Kidney capillary endothelial cell (primary cell): ENCODE results near the gene STXBP1.

Experiments
- DNase-seq: peaks from one replicate; pipeline ENCODE4 v3.0.0-alpha.2; 2018; ENCODE audit warnings: low spot score

Gene STXBP1

DNA sequence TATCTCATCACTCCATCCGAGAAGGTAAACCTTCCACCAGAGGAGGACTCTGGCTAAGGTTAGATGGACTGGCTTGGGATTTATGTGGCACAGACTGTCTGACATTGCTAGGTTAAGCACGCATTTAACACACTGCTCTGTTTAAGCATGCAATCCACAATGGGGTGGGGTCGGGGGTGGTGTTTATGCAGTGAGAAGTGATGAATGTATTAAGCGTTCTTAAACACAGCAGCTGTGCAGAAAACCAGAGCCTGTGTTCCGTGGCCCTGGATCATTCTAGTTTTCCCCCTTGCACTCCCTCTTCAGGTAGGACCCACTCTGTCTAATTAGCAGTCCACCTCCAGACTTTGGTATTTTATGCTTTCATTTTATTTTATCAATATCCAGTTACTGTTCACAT lies 46.4 kb downstream of the STXBP1 start:
- no peak for DNase-seq

DNA sequence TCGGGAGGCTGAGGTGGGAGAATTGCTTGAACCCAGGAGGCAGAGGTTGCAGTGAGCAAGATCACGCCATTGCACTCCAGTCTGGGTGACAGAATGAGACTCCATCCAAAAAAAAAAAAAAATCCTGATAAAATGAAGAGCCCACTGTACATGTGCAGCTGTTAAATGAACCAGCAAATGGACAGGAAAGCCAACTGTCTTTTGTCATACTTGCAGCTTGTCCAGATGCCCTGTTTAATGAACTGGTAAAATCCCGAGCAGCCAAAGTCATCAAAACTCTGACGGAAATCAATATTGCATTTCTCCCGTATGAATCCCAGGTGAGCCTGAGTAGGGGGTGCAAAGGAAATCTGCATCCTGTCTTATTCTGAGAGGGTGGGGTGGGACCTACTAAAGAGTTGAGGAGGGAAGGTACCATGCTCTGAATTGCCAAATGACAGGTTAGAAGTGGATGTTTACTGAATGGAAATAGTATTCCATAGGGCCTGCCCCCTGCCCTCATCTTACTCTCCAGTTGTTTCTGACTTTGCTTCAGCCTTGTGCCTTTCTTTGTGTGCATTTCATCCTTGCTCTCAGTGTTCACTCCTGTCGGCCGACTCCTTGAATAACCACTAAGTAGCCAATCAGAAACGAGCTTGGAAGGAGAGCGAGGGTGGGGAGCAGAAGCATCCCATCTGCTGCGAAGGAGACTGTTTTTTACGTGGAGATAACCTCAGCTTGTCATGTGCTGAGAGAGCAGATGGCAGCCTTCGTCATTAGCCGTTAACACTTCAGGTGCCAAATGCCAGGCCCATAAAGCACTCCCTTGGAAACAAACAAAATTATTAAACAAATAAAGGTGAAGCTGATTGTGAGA lies 49.0 kb downstream of the STXBP1 start:
- DNase-seq = no peak

DNA sequence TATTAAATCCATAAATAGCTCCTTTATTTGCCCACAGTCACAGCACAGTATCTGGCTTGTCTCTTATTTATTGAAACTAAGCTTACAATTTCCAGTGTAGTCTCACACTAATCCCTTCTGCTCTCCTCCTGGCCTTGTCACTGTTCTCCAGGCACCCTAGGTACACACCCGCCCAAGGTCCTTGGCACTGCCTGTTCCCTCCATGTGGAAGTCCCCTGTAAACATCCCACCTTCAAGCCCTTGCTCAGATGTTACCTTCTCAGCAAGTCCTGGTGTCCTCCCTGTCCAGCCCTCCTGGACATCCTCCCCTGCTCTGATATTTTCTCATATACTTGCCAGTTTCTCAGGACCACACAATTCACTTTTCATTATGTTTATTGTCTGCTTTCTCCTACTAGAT lies 50.5 kb downstream of the STXBP1 start:
- no peak for DNase-seq

DNA sequence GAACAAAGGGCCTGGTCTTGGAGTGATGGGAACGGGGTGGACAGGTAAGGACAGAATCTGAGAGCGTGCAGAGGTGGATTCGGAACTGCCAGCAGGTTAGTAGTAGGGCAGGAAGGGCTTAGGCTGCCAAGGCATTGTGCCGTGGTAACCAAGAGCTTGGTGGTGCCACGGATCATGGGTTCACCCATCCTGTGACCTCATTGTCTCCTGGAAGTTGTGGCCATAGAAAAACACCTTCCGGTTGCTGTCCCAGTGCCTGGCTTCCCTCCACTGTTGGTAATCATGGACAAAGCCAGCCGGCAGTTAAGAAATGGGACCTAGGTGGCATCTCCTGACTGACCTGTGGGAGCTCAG lies 52.2 kb downstream of the STXBP1 start:
- no peak for DNase-seq

DNA sequence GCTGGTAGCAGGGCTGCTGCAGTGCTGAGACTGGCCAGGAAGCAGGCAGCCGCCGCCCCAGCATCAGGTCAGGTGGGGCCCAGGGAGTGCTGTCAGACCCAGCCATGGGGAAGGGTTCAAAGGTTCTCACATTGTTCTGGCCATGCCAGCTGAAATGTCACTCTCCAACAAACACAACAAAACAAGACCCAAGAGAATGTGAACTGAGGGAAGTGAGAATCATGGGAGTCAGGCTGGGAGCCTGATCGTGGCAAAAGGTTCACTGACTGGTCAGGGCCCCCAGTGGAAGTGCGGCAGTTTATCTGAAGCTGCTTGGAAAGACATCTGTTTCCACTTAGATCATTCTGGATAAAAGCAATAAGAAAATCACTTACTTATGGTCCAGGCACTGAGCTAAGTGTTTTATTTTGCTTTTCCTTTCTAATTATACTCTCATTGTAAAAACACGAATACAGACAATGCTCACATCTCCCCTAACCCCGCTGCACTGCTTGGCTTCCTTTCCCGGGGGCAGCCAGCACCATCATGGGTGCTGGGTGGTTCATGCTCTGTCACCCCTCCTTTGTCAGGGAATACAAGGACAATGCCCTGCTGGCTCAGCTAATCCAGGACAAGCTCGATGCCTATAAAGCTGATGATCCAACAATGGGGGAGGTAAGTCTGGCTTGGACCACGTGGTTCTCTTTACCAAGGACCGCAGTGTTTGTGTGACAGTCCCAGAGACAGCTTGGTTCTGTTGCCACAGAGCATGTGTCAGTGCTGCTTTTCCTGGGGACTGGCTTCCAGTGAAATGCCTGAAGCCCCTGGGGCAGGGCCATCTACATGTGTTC lies 52.8 kb downstream of the STXBP1 start:
- DNase-seq = no peak

DNA sequence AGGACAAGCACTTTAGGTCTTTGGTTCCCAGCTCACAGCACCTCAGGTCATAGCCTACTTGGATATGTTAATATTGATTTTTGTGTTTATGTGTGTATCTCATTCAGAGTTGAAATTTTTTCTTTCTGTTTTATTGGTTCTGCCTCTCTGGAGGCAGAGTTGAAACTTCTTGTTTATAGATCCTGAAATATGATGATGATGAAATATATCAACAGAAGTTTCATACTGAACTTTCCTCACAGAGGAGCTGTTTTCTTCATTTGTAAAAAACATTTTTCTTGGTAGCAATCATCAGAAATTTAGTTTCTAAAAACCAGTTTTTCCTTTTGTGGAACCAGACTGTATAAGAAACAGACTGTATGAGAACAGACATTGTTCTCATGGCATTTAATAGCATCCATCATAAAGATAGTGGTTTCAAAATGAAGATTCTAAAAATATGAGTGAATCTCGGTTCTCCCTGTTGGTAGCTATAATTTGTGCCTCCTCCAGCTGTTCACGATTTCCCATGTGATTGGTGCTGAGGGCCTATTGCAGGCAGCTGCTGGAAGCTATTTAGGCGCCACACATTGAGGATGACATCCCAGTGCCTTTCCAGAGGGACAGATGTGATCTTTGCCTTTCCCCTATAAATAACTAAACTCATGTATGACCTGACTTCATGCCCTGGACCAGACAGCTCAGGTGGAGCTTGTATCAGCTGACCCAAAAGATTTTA lies 55.2 kb downstream of the STXBP1 start:
- no peak for DNase-seq

DNA sequence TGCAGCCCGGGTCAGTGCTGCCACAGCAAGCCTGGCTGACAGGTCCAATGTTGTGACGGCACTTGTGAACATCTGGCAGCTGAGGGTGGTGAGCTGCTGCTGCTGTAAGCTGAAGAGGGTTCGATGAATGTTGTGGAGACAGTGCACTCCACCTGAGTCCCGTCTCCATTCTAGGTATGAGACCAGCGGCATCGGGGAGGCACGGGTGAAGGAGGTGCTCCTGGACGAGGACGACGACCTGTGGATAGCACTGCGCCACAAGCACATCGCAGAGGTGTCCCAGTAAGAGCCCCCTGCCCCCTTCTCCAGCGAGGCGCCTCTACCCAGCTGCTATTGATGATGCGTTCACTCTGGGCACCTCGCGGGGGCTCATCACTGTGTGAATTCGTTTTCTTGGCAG lies 55.8 kb downstream of the STXBP1 start:
- DNase-seq = no peak

DNA sequence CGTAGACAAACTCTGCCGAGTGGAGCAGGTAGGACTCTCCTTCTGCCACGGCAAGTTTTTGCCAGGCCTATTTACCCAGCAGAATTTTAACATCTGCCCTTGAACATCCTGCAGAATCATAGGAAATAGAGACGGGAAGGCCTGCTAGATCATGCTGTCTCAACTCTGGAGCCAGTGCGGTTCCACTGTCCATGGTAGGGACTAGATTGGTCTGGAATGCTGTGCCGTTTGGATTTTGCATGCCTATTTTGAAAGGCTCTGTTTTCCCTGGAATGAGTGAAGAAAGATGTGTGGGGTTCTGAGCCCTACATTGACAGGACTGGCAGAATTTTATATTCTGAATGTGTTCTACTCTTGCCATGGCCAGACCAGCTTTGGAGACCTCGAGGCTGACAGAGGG lies 61.2 kb downstream of the STXBP1 start:
- no peak for DNase-seq

DNA sequence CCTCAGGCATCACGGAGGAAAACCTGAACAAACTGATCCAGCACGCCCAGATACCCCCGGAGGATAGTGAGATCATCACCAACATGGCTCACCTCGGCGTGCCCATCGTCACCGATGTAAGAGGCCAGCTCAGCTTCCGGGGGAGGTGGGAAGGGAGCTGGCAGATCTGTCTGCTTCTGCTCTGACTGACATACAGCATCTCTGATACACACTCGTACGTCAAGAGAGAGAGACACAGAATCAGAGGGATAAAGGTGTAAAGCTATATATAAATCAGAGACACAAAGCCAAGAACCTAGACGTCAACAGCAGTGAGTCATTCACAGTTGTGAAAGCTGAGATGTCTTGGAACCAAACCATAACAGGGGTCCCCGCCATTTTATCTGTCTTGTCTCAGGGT lies 64.6 kb downstream of the STXBP1 start:
- DNase-seq = no peak

DNA sequence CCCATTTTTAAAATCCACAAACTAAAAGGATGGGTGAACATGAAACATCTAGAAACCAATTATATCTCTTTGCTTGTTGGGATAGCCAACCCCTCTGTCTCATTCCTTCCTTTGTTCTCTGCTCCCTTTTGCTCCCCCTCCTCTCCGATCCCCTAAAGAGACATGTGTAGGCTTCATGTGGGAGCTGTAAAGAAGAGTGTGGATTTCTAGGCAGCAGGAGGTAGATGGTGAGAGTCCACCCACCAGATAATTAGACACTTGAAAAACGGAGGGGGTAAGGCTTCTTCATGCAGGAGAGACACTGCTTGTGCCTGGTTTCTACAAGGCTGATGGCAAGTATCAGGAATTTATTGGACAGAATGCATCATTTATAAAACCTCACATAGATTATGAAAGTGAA lies 67.4 kb downstream of the STXBP1 start:
- no peak for DNase-seq

DNA sequence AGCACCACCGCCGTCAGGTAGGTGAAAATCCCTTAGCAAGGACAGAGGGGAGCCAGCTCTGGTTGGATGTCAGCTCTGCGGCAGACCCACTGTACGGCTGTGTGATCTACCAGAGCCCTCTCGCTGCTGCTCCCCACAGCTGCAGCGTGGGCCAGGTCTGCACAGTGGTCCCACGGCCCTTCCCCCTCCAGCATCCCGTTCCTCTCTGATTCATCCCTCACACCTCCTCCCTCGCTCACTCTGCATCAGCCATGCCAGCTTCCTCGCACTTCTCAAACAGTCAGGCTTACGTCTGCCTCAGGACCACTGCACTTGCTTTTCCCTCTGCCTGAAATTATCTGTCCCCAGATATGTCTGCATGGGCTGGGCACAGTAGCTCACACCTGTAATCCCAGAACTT lies 68.1 kb downstream of the STXBP1 start:
- DNase-seq = no peak

DNA sequence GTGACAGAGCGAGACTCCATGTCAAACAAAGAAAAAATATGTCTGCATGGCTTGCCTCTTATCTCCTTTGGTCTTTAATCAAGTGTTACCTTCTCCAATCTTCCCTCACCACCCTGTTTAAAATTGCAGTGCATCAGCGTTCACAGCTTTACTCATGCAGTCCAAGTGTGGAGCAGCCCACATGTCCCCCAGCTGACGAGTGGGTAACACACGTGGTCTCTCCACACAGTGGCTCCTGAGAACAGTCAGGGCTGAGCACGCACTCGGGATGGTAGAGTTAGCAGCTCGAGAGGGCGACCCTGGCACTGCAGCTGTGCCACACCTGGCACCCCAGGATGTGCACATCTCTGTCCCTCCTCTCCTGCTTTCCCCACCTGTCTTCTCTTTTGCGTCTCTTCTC lies 68.8 kb downstream of the STXBP1 start:
- no peak for DNase-seq

DNA sequence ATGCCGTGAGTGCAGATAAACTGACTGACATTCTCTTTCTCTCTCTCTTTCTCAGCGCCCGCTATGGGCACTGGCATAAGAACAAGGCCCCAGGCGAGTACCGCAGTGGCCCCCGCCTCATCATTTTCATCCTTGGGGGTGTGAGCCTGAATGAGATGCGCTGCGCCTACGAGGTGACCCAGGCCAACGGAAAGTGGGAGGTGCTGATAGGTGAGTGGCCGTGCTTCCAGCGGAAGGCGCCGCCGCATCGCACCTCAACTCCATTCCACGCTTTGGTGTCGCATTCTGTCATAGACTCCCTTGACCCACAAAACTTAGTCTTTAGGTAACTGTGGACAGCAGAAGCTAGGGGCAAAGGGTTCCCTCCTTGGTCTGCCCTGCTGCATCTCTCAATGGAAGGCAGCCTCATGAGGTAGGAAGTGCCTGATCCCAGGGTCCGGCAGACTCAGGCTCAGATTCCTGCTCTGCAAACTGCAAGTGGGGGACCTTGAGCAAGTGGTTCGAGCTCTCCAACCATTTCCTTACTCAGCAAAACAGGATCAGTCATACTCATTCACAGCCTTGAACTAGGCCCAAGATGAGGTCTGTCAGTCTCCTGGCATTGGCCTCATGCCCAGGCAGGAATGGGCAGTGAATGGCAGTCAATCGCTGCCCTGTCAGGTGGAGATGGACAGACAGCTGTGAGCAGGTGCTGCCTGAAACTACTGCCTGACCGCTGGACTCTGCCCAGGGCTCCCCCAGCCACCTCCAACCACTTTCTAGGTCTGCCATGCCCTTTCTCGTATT lies 70.5 kb downstream of the STXBP1 start:
- no peak for DNase-seq

DNA sequence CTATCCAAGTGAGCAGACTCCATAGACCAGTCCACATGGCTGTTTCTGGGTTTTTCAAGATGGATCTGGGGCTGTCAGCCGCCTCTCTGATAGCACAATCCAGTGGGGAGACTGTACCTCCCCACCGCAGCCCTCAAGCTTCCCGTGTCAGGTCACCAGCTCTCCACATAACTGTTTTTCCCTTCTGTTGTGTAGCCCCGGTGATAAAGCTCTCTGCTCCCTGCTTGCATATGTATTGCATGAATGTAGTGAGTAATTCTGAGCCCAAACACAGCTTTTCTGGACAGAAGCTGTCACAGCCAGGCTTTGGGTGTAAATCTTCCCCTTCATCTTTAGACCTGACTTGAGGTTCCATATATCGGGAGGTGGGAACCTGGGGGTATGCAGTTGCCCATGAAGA lies 71.6 kb downstream of the STXBP1 start:
- DNase-seq = no peak

DNA sequence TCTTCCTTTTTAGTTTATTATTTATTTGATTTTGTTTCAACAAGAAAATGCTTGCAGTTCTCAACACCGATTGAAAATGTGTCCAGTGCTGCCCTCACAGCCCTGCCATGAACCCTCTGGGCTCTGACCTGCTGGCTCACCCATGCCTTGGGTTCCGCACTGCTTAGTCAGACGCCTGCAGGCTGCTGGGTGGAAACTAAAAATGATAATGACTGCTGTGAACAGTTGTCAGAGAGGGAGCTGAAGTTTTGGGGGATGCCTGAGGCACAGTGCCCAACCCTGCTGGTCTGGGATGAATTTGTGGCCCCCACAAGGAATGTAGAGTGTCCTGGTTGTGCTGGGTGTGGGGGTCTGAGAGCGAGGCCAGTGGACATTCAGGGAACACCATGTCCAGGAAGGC lies 72.5 kb downstream of the STXBP1 start:
- DNase-seq = no peak

DNA sequence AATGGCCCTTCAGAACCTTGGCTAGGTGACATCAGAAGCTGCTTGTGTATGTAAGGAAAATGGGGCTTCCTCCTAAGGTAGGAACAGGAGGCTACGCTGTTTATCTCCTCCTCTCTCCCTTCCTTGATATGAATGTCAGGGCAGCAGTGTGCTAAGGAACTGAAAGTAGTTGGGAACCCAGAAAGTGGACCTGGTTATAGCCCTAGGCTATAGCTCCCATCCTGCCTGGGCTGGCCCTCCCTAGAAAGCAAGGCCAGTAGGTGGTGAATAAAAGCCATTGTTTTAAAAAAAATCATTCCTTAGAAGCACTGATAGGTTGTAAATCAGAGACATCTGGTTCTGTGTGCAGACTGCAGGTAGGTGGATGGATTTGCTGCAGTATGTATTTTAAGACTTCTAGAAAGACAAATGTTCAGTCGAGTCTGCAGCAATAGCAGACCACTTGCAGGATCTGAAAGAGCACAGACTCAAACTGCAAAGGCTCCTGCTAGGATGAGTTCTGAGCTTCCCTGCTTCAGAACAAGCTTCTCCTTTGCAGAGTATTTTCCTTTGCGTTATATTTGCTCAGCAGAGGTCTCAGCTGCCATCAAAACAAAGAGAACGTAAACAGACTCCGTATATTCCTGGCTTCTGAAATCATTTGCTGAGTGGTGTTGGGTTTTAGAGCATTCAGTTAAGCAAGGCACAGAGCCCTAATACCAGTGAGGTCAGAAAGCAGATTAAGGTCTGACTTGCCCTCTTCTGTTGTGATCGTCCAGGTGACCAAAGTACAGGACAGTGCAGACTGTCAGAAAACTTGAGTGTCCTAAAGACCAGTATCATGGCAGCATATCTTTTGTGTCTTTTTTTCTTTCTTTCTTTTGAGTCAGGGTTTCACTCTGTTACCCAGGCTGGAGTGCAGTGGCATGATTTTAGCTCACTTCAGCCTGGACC lies 74.7 kb downstream of the STXBP1 start:
- no peak for DNase-seq

DNA sequence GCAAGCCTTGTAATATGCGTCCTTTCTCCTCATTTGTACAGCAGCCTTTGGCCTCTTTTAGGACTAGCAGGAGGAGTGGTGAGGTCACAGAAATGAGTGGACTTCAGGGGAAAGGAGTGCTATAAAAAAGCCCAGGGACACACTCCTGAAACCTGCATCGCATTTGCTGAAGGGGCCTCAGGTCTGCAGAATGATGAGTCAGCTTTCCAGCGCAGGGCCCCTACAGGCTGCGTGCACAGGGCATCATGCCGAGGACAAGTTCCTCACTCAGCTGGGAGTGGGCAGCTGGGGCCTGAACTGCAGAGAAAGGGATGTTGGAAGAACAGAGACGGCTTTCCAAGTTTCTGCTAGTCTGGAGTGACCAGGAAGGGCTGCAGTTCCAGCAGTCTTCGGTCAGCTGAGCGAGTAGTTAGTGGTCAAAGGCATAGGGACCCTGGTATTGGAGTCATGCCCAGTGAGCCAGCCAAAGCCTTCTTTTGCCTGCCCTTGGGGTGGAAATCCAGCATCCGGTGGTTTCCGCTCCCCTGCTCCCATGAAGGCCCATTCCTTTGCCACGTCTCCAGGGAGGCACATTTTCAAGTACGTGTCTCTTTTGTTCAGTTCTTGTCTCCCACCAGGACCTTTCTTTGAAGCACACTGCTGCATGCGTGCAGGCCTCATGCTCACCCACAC lies 77.4 kb downstream of the STXBP1 start:
- DNase-seq = no peak

DNA sequence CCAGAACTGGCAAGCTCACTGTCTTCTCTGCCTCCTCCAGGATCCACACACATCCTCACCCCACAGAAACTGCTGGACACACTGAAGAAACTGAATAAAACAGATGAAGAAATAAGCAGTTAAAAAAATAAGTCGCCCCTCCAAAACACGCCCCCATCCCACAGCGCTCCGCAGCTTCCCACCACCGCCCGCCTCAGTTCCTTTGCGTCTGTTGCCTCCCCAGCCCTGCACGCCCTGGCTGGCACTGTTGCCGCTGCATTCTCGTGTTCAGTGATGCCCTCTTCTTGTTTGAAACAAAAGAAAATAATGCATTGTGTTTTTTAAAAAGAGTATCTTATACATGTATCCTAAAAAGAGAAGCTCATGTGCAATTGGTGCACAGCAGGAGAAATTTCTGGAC lies 78.7 kb downstream of the STXBP1 start:
- no peak for DNase-seq

DNA sequence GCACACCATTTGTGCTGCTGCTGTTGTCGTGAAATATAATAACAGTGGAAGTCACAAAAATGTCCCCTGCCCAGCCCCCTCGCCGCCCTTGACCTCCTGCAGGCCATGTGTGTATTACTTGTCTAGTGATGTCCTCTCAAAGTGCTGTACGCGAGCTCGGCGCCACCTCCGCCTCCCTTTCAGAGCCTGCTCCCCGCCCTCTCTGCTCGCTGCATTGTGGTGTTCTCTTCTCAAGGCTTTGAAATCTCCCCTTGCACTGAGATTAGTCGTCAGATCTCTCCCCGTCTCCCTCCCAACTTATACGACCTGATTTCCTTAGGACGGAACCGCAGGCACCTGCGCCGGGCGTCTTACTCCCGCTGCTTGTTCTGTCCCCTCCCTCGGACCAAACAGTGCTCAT lies 80.0 kb downstream of the STXBP1 start:
- no peak for DNase-seq

DNA sequence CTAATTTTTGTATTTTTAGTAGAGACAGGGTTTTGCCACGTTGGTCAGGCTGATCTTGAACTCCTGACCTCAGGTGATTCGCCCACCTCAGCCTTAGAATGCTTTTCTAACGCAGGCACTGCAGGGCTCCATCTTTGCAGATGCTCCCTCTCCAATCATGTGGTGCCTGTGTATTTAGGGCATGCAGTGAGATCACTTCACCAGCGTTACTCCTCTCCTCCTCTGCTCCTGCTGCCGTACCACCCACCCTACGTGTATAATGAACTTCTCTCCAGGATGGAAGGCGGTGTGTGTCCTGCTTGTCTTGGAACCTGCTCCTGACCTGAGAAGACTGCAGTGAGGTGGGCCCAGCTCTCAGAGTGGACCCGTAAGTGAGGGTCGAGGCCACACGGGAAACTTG lies 81.1 kb downstream of the STXBP1 start:
- DNase-seq = no peak
